Measurements from ENCODE around the gene HLA-DRA. TPM values are rescaled to one million over a fixed set of nuclear protein-coding genes. Genes with fewer than 3 reads are reported as not detected.

Gene HLA-DRA
- total RNA-seq, 6 experiments from 2014 or later = 21.2 to 235 (median 66.8) TPM

DNA sequence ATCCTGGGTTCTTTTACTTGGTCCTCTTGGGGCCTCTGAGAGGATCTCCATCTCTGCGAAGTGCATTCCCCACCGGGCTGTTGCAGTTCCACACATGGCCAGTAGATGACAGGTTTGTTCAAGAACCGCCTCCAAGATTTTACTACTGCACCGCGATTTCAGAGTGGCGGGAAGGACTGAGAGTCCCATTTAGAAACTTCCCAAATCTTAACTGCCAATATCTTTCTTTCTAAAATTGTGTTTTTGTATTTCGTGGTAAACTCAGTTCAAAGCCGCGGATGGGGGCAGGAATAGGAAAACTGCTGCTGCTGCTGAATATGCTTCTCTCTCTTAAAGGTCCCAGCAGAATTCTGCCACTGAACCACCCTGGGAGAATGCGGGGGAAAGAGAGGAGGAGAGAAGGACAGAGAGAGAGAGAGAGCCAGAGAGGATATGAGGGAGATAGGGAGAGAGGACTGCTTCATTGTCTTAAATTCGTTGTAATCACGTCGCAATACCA is 24.1 kb upstream of the HLA-DRA start:
- no peaks in the 10 kb centered on the region for H3K9me3 ChIP-seq
- no peaks in the 10 kb centered on the region for H3K36me3 ChIP-seq
- intact Hi-C loops (cut with DNase I) = loop anchor here in 1 of 2 donors (10.0 kb wide), 1 partner anchor 379 kb away; no protein-coding TSS in a partner anchor
- H3K27ac ChIP-seq = no peak overlapping the region
- H3K4me3 ChIP-seq = no peak overlapping the region
- 5% methylated on average over 13 of the region's 13 CpGs for WGBS (ENCODE audit: insufficient coverage, low coverage, low lambda C conversion rate, missing lambda C conversion rate)
- H3K4me1 ChIP-seq = no peaks in the 10 kb centered on the region
- TF ChIP-seq POLR2A (IDR thresholded peaks at IDR 0.05) = no peak
- TF ChIP-seq, protein P1, sequence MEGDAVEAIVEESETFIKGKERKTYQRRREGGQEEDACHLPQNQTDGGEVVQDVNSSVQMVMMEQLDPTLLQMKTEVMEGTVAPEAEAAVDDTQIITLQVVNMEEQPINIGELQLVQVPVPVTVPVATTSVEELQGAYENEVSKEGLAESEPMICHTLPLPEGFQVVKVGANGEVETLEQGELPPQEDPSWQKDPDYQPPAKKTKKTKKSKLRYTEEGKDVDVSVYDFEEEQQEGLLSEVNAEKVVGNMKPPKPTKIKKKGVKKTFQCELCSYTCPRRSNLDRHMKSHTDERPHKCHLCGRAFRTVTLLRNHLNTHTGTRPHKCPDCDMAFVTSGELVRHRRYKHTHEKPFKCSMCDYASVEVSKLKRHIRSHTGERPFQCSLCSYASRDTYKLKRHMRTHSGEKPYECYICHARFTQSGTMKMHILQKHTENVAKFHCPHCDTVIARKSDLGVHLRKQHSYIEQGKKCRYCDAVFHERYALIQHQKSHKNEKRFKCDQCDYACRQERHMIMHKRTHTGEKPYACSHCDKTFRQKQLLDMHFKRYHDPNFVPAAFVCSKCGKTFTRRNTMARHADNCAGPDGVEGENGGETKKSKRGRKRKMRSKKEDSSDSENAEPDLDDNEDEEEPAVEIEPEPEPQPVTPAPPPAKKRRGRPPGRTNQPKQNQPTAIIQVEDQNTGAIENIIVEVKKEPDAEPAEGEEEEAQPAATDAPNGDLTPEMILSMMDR (IDR thresholded peaks at IDR 0.05) = peak; percentile 95 to 98 (median 98)
- peaks cover 0 to 9% of the 10 kb centered on the region in 2 donors for H3K27me3 ChIP-seq
- peak; percentile 66 to 75 (median 71) for DNase-seq
- peak; percentile 89 to 93 (median 92) for ATAC-seq

- Histone ChIP-seq H3K27me3 (peaks cover 0 to 9% of the 10 kb centered on the region in 2 donors), H3K27ac (no peak overlapping the region)
- 67% methylated on average over 3 of the region's 3 CpGs for WGBS (ENCODE audit: insufficient coverage, low coverage, low lambda C conversion rate, missing lambda C conversion rate)
Measured at GRCh38 chr6:32416036-32416435, 23.7 kb upstream of the HLA-DRA start.

GRCh38 chr6:32424589-32425300 is 14.9 kb upstream of the HLA-DRA start:
- no peaks in the 10 kb centered on the region for H3K4me1 ChIP-seq
- no peak overlapping the region for H3K4me3 ChIP-seq
- DNase-seq (no peak), ATAC-seq (no peak)
- no peak overlapping the region for H3K27ac ChIP-seq
- WGBS (ENCODE audit: insufficient coverage, low coverage, low lambda C conversion rate, missing lambda C conversion rate) = 91% methylated on average over 3 of the region's 3 CpGs
- intact Hi-C loops (cut with DNase I) = no loop called here
- H3K27me3 ChIP-seq = no peaks in the 10 kb centered on the region
- H3K36me3 ChIP-seq = no peaks in the 10 kb centered on the region
- H3K9me3 ChIP-seq = no peaks in the 10 kb centered on the region
- TF ChIP-seq POLR2A (IDR thresholded peaks at IDR 0.05) = no peak
- TF ChIP-seq, protein P1 (IDR thresholded peaks at IDR 0.05) = no peak

More at GRCh38 chr6:32416036-32416435, 23.7 kb upstream of the HLA-DRA start:
- DNase-seq (no peak), ATAC-seq (no peak)
- H3K4me1 ChIP-seq = no peaks in the 10 kb centered on the region
- H3K36me3 ChIP-seq = no peaks in the 10 kb centered on the region
- intact Hi-C loops (cut with DNase I) = loop anchor here in 1 of 2 donors (10.0 kb wide), 1 partner anchor 379 kb away; no protein-coding TSS in a partner anchor
- H3K9me3 ChIP-seq = no peaks in the 10 kb centered on the region
- H3K4me3 ChIP-seq = no peak overlapping the region
- TF ChIP-seq POLR2A (IDR thresholded peaks at IDR 0.05) = no peak
- TF ChIP-seq, protein P1 (IDR thresholded peaks at IDR 0.05) = no peak

- WGBS (ENCODE audit: insufficient coverage, low coverage, low lambda C conversion rate, missing lambda C conversion rate) = 44% methylated on average over 4 of the region's 4 CpGs
- no peaks in the 10 kb centered on the region for H3K27me3 ChIP-seq
- H3K4me1 ChIP-seq = no peaks in the 10 kb centered on the region
- H3K9me3 ChIP-seq = no peaks in the 10 kb centered on the region
- H3K36me3 ChIP-seq = no peaks in the 10 kb centered on the region
- TF ChIP-seq POLR2A (IDR thresholded peaks at IDR 0.05) = no peak
- TF ChIP-seq, protein P1 (IDR thresholded peaks at IDR 0.05) = no peak
- intact Hi-C loops (cut with DNase I) = no loop called here
- ATAC-seq (peak in 2 of 4 donors; percentile 37 to 57), DNase-seq (no peak)
- no peak overlapping the region for H3K27ac ChIP-seq
- H3K4me3 ChIP-seq = no peak overlapping the region
Measured at GRCh38 chr6:32426338-32426737, 13.3 kb upstream of the HLA-DRA start.
